ENCODE data around the gene C3. TPM values are rescaled to one million over a fixed set of nuclear protein-coding genes. Genes with fewer than 3 reads are reported as not detected.

Gene C3
- total and polyA plus RNA-seq, 2 donors = 38.9 to 1,354 TPM

DNA sequence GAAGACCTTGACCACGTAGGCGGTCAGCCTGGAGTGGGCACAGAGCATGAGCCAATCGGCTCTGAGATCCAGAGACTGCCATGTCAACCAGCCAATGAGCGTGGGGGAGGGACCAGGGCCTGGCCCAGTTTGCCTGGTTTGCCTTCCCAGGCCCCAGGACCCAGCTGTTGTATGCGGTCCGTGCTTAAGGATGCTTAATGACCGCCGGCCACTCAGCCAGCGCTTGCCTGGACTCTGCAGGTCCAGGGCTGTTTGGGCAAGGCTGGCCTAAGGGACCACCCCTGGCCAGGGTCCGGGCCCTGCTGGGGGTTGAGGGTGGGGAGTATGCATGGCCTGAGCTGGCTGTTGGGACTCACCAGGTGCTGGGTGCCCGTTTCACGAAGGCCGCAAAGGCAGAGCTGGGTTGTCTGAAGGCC lies 27.4 kb downstream of the C3 start:
- Histone ChIP-seq H3K4me3 (ENCODE audit: low read depth, low read length) (no peak overlapping the region), H3K36me3 (ENCODE audit: insufficient read depth) (no peaks in the 10 kb centered on the region), H3K27ac (ENCODE audit: low read depth) (no peak overlapping the region), H3K4me1 (ENCODE audit: insufficient read depth) (no peaks in the 10 kb centered on the region)
- no peak for DNase-seq (ENCODE audit: extremely low spot score)
- 85% methylated on average over 13 of the region's 13 CpGs for WGBS

- Histone ChIP-seq H3K27ac (ENCODE audit: low read depth) (no peak overlapping the region), H3K4me3 (ENCODE audit: low read depth, low read length) (no peak overlapping the region), H3K36me3 (ENCODE audit: insufficient read depth) (no peaks in the 10 kb centered on the region), H3K4me1 (ENCODE audit: insufficient read depth) (no peaks in the 10 kb centered on the region)
- no peak for DNase-seq (ENCODE audit: extremely low spot score)
- 89% methylated on average over 10 of the region's 10 CpGs for WGBS
These were observed 28.4 kb downstream of the C3 start for GRCh38 chr19:6692027-6692426.

GRCh38 chr19:6691342-6691741 lies 29.1 kb downstream of the C3 start:
- Histone ChIP-seq H3K4me1 (ENCODE audit: insufficient read depth) (no peaks in the 10 kb centered on the region), H3K27ac (ENCODE audit: low read depth) (no peak overlapping the region), H3K4me3 (ENCODE audit: low read depth, low read length) (no peak overlapping the region), H3K36me3 (ENCODE audit: insufficient read depth) (no peaks in the 10 kb centered on the region)
- 86% methylated on average over 8 of the region's 8 CpGs for WGBS
- DNase-seq (ENCODE audit: extremely low spot score) = no peak

DNA sequence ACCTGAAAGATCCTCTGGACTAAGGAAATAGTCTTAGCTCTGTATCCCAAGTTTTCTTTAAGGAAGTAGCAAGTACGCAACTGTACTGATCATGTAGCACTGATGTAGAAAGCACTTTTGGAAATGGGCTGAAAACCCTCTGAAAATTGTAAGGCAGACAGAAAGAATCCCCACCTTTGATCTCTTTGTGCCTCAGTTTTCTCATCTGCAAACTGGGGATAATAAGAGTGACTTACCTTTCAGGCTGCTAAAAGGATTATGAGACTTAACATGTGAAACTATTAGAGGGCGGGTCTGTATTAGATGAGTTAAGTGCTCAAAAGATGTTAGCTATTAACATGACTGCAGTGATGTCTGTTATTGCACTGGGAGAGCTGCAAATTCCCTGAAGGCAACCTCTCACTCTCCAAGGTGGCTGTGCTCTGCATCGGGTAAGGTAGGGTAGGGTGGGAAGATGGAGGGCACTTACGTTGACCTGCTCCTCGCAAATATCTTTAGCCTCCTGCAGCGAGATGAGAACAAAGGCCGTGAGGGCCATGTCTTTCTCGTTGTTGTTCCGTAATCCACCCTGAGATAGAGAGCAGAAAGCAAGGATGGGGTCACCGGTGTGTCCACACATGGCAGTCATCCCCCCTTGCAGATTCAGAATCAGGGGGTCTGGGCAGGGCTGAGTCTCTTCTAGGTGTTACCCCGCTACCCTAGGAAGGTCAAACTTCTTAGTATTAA lies 30.1 kb downstream of the C3 start:
- Histone ChIP-seq H3K36me3 (ENCODE audit: insufficient read depth) (no peaks in the 10 kb centered on the region), H3K4me1 (ENCODE audit: insufficient read depth) (no peaks in the 10 kb centered on the region), H3K27ac (ENCODE audit: low read depth) (no peak overlapping the region), H3K4me3 (ENCODE audit: low read depth, low read length) (no peak overlapping the region)
- WGBS = 78% methylated on average over 11 of the region's 11 CpGs
- no peak for DNase-seq (ENCODE audit: extremely low spot score)

DNA sequence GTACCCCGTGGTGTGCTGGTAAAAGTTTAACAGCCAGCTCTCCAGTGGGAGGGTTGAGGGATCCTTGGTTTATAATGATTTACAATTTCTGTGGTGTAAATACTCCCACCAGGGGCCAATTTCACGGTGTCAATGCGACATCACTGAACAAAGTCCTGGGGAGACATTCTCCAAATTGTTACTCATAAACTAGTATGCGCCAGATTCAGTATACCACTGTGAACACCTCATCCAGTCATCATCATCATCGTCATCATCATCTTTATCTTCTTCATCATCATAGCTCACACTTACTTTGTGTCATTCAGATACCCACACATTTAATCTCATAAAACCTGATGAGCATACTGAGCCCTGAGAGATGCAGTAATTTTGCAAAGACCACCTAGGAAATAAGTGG lies 33.3 kb downstream of the C3 start:
- Histone ChIP-seq H3K36me3 (ENCODE audit: insufficient read depth) (no peaks in the 10 kb centered on the region), H3K4me1 (ENCODE audit: insufficient read depth) (no peaks in the 10 kb centered on the region), H3K4me3 (ENCODE audit: low read depth, low read length) (no peak overlapping the region), H3K27ac (ENCODE audit: low read depth) (no peak overlapping the region)
- WGBS = 69% methylated on average over 5 of the region's 5 CpGs
- DNase-seq (ENCODE audit: extremely low spot score) = no peak

DNA sequence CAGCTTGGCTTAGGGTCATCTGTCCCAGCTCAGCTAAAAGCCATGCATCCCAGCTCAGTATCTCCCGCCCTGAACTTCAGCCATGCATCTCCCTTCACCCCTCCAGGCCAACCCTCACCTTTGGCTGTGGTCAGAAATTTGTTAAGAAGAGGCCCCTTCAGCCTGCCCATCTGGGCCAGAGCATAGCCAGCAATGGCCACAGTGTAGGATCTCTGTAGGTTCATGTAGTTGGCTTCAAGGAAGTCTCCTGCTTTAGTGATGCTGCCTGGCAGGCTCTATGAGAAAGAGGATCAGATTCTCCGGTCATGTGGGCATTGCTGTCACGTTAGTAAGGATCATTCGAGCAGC lies 33.8 kb downstream of the C3 start:
- Histone ChIP-seq H3K36me3 (ENCODE audit: insufficient read depth) (no peaks in the 10 kb centered on the region), H3K27ac (ENCODE audit: low read depth) (no peak overlapping the region), H3K4me1 (ENCODE audit: insufficient read depth) (no peaks in the 10 kb centered on the region), H3K4me3 (ENCODE audit: low read depth, low read length) (no peak overlapping the region)
- DNase-seq (ENCODE audit: extremely low spot score) = no peak
- 73% methylated on average over 4 of the region's 4 CpGs for WGBS

DNA sequence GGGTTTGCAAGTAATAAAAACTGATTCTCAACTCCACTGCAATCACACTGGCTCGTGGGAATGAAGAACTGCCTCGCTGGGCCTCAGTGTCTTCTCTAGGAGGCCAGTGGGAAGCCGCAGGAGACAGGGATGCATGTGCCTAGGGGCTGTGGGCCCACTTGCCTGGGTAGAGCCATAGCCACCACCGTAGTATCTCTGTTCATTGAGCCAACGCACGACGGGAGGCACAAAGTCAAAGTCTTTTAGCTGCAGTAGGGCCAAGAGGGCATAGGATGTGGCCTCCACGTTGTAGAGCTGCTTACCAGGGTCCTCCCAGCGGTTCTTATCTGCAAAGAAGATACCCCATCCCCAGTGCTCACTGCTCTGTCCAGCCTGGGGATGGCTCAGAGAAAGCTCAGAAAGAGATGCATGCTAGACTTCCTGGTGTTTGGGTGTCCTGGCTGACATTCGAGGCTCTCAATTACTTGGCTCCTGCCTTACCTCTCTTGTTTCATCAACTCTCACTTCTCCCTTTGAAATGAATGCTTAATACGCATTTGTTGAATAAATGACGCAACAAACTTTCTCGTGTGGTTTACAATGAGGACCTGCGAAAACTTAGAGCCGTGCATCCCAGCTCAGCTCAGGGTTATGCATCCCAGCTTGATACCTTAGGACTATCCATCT lies 34.4 kb downstream of the C3 start:
- Histone ChIP-seq H3K4me3 (ENCODE audit: low read depth, low read length) (no peak overlapping the region), H3K27ac (ENCODE audit: low read depth) (no peak overlapping the region), H3K36me3 (ENCODE audit: insufficient read depth) (no peaks in the 10 kb centered on the region), H3K4me1 (ENCODE audit: insufficient read depth) (no peaks in the 10 kb centered on the region)
- DNase-seq (ENCODE audit: extremely low spot score) = no peak
- 81% methylated on average over 15 of the region's 15 CpGs for WGBS

DNA sequence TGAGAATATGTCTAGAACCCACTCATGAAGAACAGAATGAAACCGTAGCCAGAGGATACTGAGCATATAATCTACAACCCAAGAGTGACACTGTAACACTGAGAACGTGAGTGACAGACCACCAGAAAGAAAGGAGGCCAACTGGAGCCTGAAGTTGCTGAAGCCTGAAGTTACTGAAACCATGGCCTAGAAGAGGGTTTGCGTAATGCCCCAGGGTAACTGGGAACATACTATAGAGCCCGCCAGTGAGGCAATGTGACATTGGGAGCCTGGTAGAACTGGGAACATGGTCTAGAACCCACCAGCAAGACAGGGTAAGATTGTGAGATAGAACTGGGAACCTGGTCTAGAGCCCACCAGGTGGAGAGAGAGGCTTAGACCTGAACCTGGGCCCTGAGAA lies 35.0 kb downstream of the C3 start:
- DNase-seq (ENCODE audit: extremely low spot score) = no peak
- H3K4me1 ChIP-seq (ENCODE audit: insufficient read depth) = no peaks in the 10 kb centered on the region
- no peak overlapping the region for H3K27ac ChIP-seq (ENCODE audit: low read depth)
- H3K36me3 ChIP-seq (ENCODE audit: insufficient read depth) = no peaks in the 10 kb centered on the region
- H3K4me3 ChIP-seq (ENCODE audit: low read depth, low read length) = no peak overlapping the region
- WGBS = 73% methylated on average over 4 of the region's 4 CpGs

DNA sequence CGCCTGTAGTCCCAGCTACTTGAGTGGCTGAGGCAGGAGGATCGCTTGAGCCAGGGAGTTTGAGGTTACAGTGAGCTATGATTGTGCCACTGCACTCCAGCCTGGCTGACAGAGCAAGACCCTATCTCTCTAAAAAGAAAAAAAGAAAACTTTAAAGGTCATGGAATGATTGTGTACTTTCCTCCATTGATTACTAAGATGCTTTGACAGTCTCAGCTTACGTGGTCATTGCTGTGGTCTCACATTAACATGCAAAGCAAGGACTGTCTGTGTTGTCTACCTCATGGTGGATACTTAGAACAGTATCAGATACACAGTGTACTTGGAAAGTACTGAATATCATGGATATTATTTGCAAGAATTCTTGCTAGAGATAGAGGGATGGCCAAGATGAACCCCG lies 36.5 kb downstream of the C3 start:
- WGBS = 90% methylated on average over 4 of the region's 4 CpGs
- Histone ChIP-seq H3K27ac (ENCODE audit: low read depth) (no peak overlapping the region), H3K4me3 (ENCODE audit: low read depth, low read length) (no peak overlapping the region), H3K36me3 (ENCODE audit: insufficient read depth) (no peaks in the 10 kb centered on the region), H3K4me1 (ENCODE audit: insufficient read depth) (no peaks in the 10 kb centered on the region)
- DNase-seq (ENCODE audit: extremely low spot score) = no peak

DNA sequence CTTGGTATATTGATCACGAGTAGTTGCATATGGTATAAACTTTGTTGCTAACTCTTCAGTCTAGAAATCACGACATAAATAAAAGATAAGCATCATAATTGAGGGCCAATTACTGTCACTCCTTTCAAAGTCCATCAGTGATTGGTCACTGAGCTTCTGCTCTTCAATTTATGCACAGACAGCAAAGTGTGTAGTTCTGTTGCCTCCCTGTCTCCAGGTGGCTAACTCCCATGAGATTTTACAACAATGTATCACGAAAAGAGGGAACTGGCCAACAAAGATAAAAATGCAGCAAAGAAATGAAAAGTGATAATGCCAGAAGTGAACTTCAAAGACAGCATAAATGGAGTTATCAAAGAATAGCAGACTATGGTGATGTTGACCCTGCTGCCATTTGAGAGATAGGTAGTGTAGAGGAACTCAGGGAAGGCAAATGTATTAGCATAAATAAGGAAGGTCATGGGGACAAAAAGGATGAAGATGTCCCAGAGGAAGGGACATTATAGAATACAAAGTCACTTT lies 37.8 kb downstream of the C3 start:
- no peaks in the 10 kb centered on the region for H3K4me1 ChIP-seq (ENCODE audit: insufficient read depth)
- H3K27ac ChIP-seq (ENCODE audit: low read depth) = no peak overlapping the region
- DNase-seq (ENCODE audit: extremely low spot score) = no peak
- H3K4me3 ChIP-seq (ENCODE audit: low read depth, low read length) = no peak overlapping the region
- WGBS = 74% methylated on average over 3 of the region's 3 CpGs
- no peaks in the 10 kb centered on the region for H3K36me3 ChIP-seq (ENCODE audit: insufficient read depth)

DNA sequence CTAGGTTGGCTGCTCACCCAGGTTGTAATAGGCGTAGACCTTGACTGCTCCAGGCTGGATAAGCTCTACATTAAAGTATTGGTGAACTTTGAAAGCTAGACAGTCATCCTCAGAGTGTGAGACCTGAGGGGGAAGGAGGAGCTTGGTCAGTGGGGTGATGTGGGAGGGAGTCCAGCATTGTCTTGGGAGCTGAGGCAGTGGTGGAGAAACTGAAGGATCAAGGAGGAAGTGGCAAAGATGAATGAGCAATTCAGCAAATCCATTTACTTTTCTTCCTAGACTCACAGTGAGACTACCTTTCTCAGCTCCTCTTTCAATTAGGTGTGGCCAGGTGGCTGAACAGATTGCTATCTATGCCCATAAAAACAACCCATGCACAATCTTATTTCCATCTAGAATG lies 40.3 kb downstream of the C3 start:
- Histone ChIP-seq H3K36me3 (ENCODE audit: insufficient read depth) (no peaks in the 10 kb centered on the region), H3K4me3 (ENCODE audit: low read depth, low read length) (no peak overlapping the region), H3K4me1 (ENCODE audit: insufficient read depth) (no peaks in the 10 kb centered on the region), H3K27ac (ENCODE audit: low read depth) (no peak overlapping the region)
- DNase-seq (ENCODE audit: extremely low spot score) = no peak
- WGBS = 89% methylated on average over 1 of the region's 1 CpG

DNA sequence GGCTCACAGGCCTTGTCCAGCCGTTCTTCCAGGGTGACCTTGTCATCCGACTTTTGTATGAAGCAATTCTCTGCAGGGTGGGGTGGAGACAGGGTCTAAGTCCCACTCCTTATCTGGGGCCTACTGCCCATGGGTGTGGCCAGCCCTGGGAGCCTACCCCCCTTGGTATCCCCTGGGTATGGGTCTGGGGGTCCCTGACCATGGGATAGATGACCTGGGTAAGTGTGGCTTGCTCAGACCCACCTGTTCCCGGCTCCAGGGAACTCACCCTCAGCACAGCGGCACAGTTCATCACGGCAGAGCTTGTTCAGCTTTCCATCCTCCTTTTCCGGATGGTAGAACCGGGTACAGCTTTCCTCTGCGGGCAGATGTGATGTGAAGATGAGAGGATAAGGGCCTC lies 41.3 kb downstream of the C3 start:
- Histone ChIP-seq H3K36me3 (ENCODE audit: insufficient read depth) (no peaks in the 10 kb centered on the region), H3K4me3 (ENCODE audit: low read depth, low read length) (no peak overlapping the region), H3K27ac (ENCODE audit: low read depth) (no peak overlapping the region), H3K4me1 (ENCODE audit: insufficient read depth) (no peaks in the 10 kb centered on the region)
- WGBS = 80% methylated on average over 8 of the region's 8 CpGs
- no peak for DNase-seq (ENCODE audit: extremely low spot score)

DNA sequence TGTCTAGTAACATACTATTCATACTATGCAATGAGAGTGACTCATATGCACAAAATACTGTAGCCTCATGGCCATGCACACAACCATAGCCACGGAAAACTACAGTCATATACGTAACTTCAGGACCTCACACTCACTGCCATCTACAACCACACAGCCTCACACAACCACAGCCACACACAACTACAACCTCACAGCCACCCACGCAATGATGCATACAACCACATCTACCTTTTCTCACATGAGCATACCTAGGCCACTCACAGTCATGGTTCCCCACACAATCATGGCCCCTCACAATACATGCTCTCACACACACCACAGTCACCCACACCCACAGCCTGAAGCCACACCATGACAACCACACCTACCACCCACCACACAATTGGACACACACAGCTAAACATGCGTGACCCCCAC lies 41.8 kb downstream of the C3 start:
- Histone ChIP-seq H3K27ac (ENCODE audit: low read depth) (no peak overlapping the region), H3K36me3 (ENCODE audit: insufficient read depth) (no peaks in the 10 kb centered on the region), H3K4me1 (ENCODE audit: insufficient read depth) (no peaks in the 10 kb centered on the region), H3K4me3 (ENCODE audit: low read depth, low read length) (no peak overlapping the region)
- no peak for DNase-seq (ENCODE audit: extremely low spot score)
- WGBS = 89% methylated on average over 4 of the region's 4 CpGs

GRCh38 chr19:6677883-6678689 lies 42.4 kb downstream of the C3 start:
- no peak overlapping the region for H3K4me3 ChIP-seq (ENCODE audit: low read depth, low read length)
- WGBS = 50% methylated on average over 31 of the region's 31 CpGs
- no peak for DNase-seq (ENCODE audit: extremely low spot score)
- H3K36me3 ChIP-seq (ENCODE audit: insufficient read depth) = no peaks in the 10 kb centered on the region
- no peaks in the 10 kb centered on the region for H3K4me1 ChIP-seq (ENCODE audit: insufficient read depth)
- no peak overlapping the region for H3K27ac ChIP-seq (ENCODE audit: low read depth)

All from urinary bladder (tissue), 4 donors.